22Rv1 (cell line): ENCODE measurements around the gene ZMYND15.

ENCODE experiments used
- CTCF ChIP-seq: fragments of 450-650 bp; IDR thresholded peaks from 2 replicates; pipeline ENCODE4 v1.5.1; 2017; ENCODE audit warnings: mild to moderate bottlenecking
- ZFX ChIP-seq: fragments of 450-650 bp; IDR thresholded peaks from 2 replicates; pipeline ENCODE4 v1.6.1; 2017; ENCODE audit warnings: antibody characterized with exemption, borderline replicate concordance

- TF ChIP-seq CTCF: no peak
- no peak for TF ChIP-seq ZFX
Measured at GRCh38 chr17:4764595-4764994, 25.0 kb downstream of the ZMYND15 start.
